SH-SY5Y (cell line): ENCODE data around the gene HOXB6.

ENCODE experiments used
- GATA2 ChIP-seq: IDR thresholded peaks from 2 replicates; pipeline ENCODE4 v1.6.1; 2011; ENCODE audit warnings: mild to moderate bottlenecking, low read depth, low read length
- GATA3 ChIP-seq: IDR thresholded peaks from 2 replicates; pipeline ENCODE4 v1.6.1; 2011; ENCODE audit warnings: low read depth, mild to moderate bottlenecking, low read length, moderate library complexity

HOXB6 gene

GRCh38 chr17:48630009-48630924 lies 25.5 kb upstream of the HOXB6 start:
- no peak for TF ChIP-seq GATA3
- no peak for TF ChIP-seq GATA2

DNA sequence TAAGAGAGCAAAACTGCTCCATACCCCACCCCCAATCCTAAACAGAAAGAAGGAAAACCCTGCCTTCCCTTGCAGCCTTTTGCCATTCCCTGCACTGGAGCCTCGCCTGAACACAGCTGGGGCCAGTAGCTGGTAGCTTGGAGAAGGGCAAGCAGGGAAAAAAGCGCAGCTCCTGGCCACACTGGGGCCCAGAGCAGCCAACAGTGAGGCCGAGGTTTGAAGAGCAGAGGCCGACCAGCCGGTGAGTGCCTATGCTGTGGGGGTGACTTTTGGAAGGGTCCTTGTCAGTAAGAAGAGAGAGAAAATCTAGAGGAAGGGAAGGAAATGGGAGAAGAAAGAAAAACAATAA lies 24.6 kb upstream of the HOXB6 start:
- TF ChIP-seq GATA3 (no peak), GATA2 (no peak)

DNA sequence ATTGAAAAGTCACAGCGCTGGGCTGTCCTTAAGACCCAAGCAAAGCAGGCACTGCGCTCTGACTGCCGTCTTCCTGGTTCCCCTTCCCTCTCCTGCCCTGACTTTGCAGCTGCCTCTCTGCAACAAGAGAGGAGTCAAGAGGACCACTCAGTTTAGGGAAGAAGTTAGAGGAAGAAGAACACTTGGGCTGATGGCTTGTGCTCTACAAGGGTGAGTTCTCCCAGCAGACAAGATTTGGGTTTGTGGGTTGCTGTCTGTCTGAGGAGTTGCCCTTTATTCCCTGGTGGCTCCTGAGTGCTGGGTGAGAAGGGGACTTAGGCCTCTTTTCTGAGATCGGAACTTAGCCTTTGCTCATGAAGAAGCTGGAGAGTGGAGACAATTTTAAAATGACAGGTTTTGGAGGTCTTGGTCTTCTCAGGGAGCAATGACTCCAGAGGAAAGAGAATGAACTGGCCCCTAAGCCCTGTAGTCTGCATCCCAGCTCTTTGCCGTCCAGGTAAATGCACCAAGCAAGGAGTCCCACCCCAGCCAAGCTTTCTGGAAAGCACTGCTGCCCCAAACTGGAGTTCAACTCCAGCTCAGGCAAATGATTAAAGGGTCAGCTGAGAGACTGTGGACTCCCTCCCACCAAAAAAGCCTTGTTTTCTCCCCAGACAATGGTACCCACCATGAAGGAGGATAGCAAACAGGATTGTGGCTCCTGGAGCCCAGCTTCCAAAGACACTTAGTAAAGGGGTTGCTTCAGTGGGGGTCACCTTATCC lies 24.0 kb upstream of the HOXB6 start:
- TF ChIP-seq GATA3, result no peak

- TF ChIP-seq GATA3, result no peak
- TF ChIP-seq GATA2, result no peak
Observed at GRCh38 chr17:48627623-48628521, 23.1 kb upstream of the HOXB6 start.

- TF ChIP-seq GATA3 (no peak), GATA2 (no peak)
Observed at GRCh38 chr17:48627118-48627597, 22.4 kb upstream of the HOXB6 start.

DNA sequence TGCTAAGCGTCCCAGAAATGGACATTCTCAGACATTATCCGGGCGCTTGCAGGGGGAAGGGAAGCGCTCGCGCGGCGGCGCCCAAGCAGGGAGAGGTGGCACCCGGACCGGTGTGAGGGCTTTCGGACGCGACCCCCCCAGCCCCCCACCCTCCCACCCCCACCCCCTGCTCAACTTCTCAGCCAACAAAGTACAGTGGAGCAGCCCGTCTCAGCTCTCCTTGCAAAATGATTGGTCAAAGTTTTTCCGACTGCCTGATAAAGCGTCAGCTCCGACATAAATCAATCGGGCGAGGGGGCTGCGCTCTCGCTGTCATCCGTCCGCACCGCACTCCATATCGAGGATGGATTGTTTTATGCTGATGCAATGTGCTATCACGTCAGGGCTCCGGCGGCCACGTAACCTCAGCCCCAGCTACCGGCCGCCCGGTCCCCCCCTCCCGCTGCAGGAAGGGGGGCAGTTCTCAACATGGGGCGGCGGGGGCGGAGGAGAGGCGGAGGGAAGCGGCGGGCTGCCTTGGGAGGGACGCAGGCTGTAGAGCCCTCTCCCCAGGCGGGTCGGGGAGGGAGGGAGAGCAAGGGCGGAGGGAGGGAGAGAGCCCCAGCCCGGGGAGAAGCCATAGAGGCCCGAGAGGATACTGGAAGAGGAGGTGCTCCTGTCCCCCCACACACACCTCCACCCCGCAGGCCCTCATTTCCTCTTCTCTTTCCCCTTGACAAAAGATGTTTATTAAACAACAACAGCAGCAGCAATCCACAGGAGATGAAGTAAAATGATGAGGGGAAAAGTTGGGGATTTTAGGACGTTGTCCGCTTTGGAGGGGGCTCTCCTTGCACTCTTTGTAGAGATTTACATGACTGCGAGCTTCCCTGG lies 21.7 kb upstream of the HOXB6 start, which contains the start of gene HOXB9:
Gene HOXB9 (minus strand): TSS at position 114 of the 873 bp plus-strand sequence. CDS start 89 bp downstream, at position 25.
- TF ChIP-seq GATA2 (no peak), GATA3 (no peak)

- TF ChIP-seq GATA3 (no peak), GATA2 (no peak)
Observed at GRCh38 chr17:48625495-48626244, 20.9 kb upstream of the HOXB6 start.

DNA sequence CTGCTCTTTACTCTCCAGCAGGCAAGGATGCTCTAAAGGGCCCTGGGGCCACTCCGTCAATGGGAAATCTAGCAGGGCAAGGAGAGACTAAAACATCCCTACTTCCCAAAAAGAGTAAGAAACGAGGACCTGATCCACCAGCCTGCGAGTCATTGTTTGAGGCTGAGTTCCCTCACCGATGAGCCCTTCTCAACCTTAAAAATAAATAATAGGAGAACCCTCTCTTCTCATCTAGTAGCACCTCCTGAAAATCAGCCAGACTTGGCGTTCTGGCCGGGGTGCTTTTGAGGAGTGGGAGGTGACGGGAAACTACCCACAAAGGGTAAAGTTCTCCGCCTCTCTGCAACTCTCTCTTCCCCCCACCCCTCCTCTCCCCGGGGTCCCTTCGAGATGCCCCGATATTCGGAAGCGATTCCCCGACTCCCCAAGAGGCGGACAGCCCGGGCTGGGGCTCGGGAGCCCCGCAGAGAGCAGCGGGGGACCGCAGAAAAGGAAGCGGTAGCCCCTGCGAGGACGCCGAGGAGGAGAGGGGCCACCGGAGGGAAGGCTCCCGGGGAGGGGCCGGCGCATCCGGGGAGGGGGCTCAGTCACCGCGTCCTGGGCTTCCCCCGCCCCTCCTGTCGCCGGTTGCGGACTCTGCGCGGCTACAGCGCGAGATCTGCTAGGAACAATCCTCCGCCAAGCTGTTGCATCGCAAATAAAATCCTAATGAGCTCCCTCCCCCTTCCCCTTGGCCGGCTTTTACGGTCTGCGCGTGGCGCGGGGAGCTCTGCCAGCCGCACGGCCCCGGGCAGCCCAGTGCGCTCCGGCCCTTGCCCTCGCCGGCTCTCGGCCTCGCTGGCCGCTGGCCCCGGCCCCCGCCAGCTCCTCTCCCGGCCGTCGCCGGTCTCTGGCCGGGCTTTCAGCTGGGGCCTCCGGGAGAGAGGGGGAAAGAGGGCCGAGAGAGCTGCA lies 20.0 kb upstream of the HOXB6 start:
- TF ChIP-seq GATA3 (no peak), GATA2 (no peak)

DNA sequence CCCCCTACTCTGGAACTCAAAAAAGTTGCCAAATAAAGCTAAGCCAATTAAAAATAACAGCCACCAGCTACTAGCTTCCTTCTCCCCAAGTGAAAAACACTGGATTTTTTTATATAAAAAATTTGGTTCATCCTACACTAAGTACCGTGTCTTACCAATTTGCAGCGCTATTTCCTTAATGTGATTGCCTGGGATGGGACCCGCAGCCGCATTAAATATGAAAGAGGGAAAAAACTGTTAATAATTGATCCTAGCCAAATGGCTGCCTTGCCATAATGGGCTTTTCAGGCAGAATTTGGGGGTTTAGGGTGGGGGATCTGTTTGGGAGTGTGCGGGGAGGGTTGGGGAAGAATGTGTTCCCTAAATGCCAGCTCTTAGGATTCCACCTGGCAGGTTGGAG lies 19.3 kb upstream of the HOXB6 start:
- TF ChIP-seq GATA3 (no peak), GATA2 (no peak)

DNA sequence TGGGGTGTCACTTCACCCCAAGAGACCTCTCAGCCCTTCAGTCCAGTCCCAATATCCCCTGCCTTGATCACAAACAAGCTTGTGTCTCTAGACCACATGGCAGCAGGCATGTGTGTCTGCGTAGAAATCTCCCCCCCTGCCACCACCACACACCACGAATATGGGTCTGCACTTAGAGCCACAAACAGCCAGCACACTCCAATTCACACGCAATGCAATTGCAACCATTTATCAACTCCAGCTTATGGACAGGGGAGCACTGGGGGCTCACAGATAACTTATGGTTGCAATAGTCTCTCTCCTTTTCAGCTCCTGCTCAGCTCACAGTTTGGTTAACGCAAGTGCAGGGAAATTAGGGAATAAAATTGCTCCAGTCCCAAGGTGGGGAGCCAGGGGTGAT lies 18.8 kb upstream of the HOXB6 start:
- TF ChIP-seq GATA3 (no peak), GATA2 (no peak)

GRCh38 chr17:48622857-48623256 lies 18.1 kb upstream of the HOXB6 start:
- TF ChIP-seq GATA3 (no peak), GATA2 (no peak)
